Measurements from ENCODE around the gene EML1. TPM values are rescaled to one million over a fixed set of nuclear protein-coding genes. Genes with fewer than 3 reads are reported as not detected.

EML1 gene
- total and polyA plus RNA-seq, 3 donors from 2014 or later = 18.1 to 22.7 (median 22.0) TPM

DNA sequence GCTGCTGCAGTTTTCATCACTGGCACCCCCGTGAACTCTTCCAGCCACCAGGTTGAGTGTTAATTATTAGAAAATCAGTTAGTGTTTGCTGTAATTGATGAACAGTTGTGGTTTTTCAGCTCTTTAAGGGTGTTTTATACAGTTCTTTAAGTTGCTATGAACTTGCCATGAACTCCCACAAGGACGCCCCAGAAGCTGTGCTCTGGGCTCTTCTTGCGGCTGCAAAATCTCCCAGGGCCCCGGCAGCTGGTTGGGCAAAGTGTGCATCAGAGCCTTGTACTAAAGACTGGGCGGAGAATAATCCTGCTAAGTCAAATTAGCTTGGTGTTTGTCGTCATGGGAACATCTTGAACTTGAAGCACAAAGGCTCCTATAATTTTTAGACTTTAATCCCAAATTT, 82.2 kb downstream of the EML1 start:
- no peak overlapping the region for H3K27ac ChIP-seq
- WGBS, 2 donors = 68 to 69% methylated on average over 6 of the region's 6 CpGs
- no peak for DNase-seq
- H3K4me3 ChIP-seq = no peak overlapping the region
- TF ChIP-seq, protein P1, sequence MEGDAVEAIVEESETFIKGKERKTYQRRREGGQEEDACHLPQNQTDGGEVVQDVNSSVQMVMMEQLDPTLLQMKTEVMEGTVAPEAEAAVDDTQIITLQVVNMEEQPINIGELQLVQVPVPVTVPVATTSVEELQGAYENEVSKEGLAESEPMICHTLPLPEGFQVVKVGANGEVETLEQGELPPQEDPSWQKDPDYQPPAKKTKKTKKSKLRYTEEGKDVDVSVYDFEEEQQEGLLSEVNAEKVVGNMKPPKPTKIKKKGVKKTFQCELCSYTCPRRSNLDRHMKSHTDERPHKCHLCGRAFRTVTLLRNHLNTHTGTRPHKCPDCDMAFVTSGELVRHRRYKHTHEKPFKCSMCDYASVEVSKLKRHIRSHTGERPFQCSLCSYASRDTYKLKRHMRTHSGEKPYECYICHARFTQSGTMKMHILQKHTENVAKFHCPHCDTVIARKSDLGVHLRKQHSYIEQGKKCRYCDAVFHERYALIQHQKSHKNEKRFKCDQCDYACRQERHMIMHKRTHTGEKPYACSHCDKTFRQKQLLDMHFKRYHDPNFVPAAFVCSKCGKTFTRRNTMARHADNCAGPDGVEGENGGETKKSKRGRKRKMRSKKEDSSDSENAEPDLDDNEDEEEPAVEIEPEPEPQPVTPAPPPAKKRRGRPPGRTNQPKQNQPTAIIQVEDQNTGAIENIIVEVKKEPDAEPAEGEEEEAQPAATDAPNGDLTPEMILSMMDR (IDR thresholded peaks at IDR 0.05) = no peak
- TF ChIP-seq POLR2A (IDR thresholded peaks at IDR 0.05) = no peak
- no peaks in the 10 kb centered on the region for H3K4me1 ChIP-seq
- no peaks in the 10 kb centered on the region for H3K27me3 ChIP-seq
- H3K36me3 ChIP-seq (ENCODE audit: low read depth, missing control alignments) = no peaks in the 10 kb centered on the region
- intact Hi-C loops (cut with DNase I; ENCODE audit: low total_unique reads) = no loop called here
- H3K9me3 ChIP-seq = no peaks in the 10 kb centered on the region

DNA sequence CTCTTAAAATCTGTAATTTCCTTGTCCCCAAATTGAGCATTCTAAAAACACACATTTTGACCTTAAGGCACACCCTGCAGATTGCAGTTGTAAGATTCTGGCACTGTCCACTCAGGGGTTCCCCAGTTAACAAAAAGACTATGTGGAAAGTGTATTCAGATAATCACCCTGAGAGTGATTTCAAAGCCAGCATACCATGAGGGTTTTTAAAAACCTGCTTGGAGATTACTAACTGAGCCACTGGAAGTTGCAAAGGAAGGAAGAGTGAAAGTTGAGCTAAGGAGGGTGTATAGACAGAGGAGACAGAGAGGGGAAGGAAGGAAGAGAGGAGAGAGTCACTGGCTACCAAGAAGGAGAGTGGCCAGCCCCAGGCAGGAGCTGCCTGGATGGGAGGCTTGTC, 82.6 kb downstream of the EML1 start:
- intact Hi-C loops (cut with DNase I; ENCODE audit: low total_unique reads) = no loop called here
- no peaks in the 10 kb centered on the region for H3K4me1 ChIP-seq
- H3K27me3 ChIP-seq = no peaks in the 10 kb centered on the region
- DNase-seq = no peak
- TF ChIP-seq, protein P1 (IDR thresholded peaks at IDR 0.05) = no peak
- TF ChIP-seq POLR2A (IDR thresholded peaks at IDR 0.05) = no peak
- H3K36me3 ChIP-seq (ENCODE audit: low read depth, missing control alignments) = no peaks in the 10 kb centered on the region
- no peak overlapping the region for H3K27ac ChIP-seq
- no peaks in the 10 kb centered on the region for H3K9me3 ChIP-seq
- H3K4me3 ChIP-seq = no peak overlapping the region

DNA sequence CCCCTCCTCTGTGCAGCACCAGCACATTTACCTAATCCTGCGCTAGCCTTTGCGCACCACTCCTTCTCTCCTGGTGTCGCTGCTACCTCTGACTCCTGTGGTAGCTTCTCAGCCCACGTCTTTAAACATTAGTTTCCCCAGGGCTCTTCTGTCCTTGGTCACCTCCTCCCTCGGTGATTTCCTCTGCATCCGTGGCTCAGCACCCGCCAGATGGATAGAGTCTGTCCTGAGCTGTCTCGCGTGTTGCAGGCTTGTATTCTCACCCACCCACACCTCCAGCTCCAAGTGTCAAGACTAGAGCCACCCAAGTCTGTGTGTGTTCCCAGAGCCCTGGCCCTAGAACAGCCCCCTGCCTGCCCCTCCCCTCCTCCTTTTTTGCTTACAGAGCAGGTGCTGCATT, 83.2 kb downstream of the EML1 start:
- TF ChIP-seq POLR2A (IDR thresholded peaks at IDR 0.05) = no peak
- TF ChIP-seq, protein P1 (IDR thresholded peaks at IDR 0.05) = no peak
- 78 to 86% methylated on average over 9 of the region's 9 CpGs for WGBS, 2 donors
- Histone ChIP-seq H3K27me3 (no peaks in the 10 kb centered on the region), H3K4me1 (no peaks in the 10 kb centered on the region), H3K9me3 (no peaks in the 10 kb centered on the region), H3K27ac (no peak overlapping the region), H3K36me3 (ENCODE audit: low read depth, missing control alignments) (no peaks in the 10 kb centered on the region), H3K4me3 (no peak overlapping the region)
- DNase-seq = no peak
- intact Hi-C loops (cut with DNase I; ENCODE audit: low total_unique reads) = no loop called here

DNA sequence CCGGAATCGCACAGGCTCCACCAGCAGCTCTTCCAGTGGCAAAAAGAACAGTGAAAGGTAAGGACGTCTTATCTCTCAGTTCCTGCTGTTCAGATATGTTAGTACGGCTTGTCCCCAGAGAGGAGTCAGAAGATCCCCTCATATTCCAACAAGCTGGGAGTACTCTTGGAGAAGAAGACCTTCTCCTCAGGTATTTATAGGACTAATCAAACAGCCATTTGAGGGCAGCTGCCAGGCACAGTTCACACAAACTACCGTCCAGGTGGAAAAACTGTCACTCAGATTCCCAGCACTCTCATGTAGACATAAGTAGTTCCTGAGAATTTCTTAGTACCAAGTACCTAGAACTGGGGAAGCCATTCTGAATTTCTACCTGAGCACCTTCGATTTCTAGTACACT, 85.3 kb downstream of the EML1 start:
- intact Hi-C loops (cut with DNase I; ENCODE audit: low total_unique reads) = no loop called here
- H3K27me3 ChIP-seq = no peaks in the 10 kb centered on the region
- no peaks in the 10 kb centered on the region for H3K4me1 ChIP-seq
- H3K36me3 ChIP-seq (ENCODE audit: low read depth, missing control alignments) = no peaks in the 10 kb centered on the region
- H3K27ac ChIP-seq = no peak overlapping the region
- no peak for DNase-seq
- H3K4me3 ChIP-seq = no peak overlapping the region
- 77 to 89% methylated on average over 6 of the region's 6 CpGs for WGBS, 2 donors
- H3K9me3 ChIP-seq = no peaks in the 10 kb centered on the region
- TF ChIP-seq, protein P1 (IDR thresholded peaks at IDR 0.05) = no peak
- TF ChIP-seq POLR2A (IDR thresholded peaks at IDR 0.05) = no peak

DNA sequence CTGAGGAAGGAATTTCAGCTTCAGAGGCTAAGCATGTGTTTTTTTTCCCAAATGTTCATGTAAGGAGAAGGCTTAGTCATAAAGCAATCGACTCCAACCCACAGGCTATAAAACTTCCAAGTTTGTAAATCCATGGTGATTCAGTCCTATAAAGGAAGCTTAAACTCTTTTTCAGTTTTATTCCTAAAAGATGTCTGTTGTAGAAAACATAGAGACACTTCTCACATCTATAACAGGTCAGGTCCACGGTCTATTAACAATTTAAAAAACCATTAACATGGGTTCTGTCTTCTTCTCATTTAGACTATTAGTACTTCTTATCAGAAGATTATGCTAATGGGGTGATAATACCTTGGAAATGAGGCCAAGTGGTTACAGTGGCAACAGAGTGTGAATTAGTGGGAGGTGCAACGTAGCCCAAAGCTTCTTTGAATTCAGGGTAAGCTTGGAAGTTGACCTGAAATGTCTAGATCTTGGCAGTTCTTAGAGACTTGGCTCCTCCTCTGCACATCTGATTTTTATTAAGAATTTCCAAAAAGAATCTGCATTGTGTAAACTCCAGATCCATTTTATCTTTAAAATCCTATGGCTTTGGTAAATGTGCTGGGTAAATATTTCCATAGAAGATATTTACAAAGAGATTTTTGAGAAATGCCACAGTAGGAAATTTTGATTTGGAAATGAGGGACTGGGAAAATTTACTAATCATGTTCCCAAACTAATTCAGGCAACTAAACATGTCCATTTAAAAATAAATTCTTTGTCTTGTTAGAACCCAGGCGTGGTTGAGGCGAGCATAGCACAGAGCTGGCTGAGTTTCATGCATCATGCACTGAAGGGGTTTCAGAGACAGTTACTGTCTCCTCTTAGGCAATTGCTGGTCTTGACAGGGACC, 86.4 kb downstream of the EML1 start:
- Histone ChIP-seq H3K27me3 (no peaks in the 10 kb centered on the region), H3K4me1 (no peaks in the 10 kb centered on the region), H3K36me3 (ENCODE audit: low read depth, missing control alignments) (no peaks in the 10 kb centered on the region), H3K27ac (no peak overlapping the region), H3K4me3 (no peak overlapping the region), H3K9me3 (no peaks in the 10 kb centered on the region)
- no peak for DNase-seq
- WGBS, 2 donors = 60 to 71% methylated on average over 5 of the region's 5 CpGs
- TF ChIP-seq, protein P1 (IDR thresholded peaks at IDR 0.05) = no peak
- TF ChIP-seq POLR2A (IDR thresholded peaks at IDR 0.05) = no peak
- intact Hi-C loops (cut with DNase I; ENCODE audit: low total_unique reads) = no loop called here
